Progenitor cell of endocrine pancreas (in vitro differentiated cells): Measurements from ENCODE around the gene MBNL2. TPM values are rescaled to one million over a fixed set of nuclear protein-coding genes. Genes with fewer than 3 reads are reported as not detected.

Experiments used
- DNase-seq: peaks from one replicate; pipeline ENCODE4 v3.0.0; 2021; ENCODE audit warnings: low spot score; ENCODE audit not compliant: unreplicated experiment
- H3K27ac Mint-ChIP-seq: 2 replicates; pipeline ENCODE4 v1.8.0; 2021; ENCODE audit warnings: mild to moderate bottlenecking, moderate library complexity, mixed read lengths
- H3K27me3 Mint-ChIP-seq: 2 replicates; pipeline ENCODE4 v1.8.0; 2021; ENCODE audit warnings: mixed read lengths
- H3K36me3 Mint-ChIP-seq: 2 replicates; pipeline ENCODE4 v1.8.0; 2022; ENCODE audit warnings: mixed read lengths; ENCODE audit not compliant: insufficient read depth
- H3K4me1 Mint-ChIP-seq: 2 replicates; pipeline ENCODE4 v1.8.0; 2021; ENCODE audit warnings: low read depth, mixed read lengths
- H3K4me3 Mint-ChIP-seq: 2 replicates; pipeline ENCODE4 v1.8.0; 2021; ENCODE audit warnings: low read depth, mild to moderate bottlenecking, moderate library complexity, mixed read lengths
- H3K9me3 Mint-ChIP-seq: 2 replicates; pipeline ENCODE4 v1.8.0; 2021; ENCODE audit warnings: low read depth, mixed read lengths
- CTCF ChIP-seq: fragments of 200-600 bp; sonication (generic); IDR thresholded peaks from one replicate; pipeline ENCODE4 v1.5.0; 2021; ENCODE audit warnings: antibody characterized with exemption, mild to moderate bottlenecking; ENCODE audit not compliant: unreplicated experiment
- total RNA-seq: library from RNA; stranded (reverse); gene quantifications from 2 replicates; pipeline ENCODE4 v1.2.1, GENCODE V29; 2021

Gene MBNL2
- total RNA-seq, 1 donor from 2014 or later: 51.3 TPM

GRCh38 chr13:97338571-97338970, 116.4 kb downstream of the MBNL2 start:
- H3K9me3 Mint-ChIP-seq: peaks cover 3% of the 10 kb centered on the region
- DNase-seq: no peak
- peaks cover 27% of the 10 kb centered on the region for H3K4me1 Mint-ChIP-seq
- no peaks in the 10 kb centered on the region for H3K27me3 Mint-ChIP-seq
- H3K27ac Mint-ChIP-seq: no peak overlapping the region
- H3K4me3 Mint-ChIP-seq: no peak overlapping the region
- no peak for TF ChIP-seq CTCF
- H3K36me3 Mint-ChIP-seq: peaks cover 13% of the 10 kb centered on the region

DNA sequence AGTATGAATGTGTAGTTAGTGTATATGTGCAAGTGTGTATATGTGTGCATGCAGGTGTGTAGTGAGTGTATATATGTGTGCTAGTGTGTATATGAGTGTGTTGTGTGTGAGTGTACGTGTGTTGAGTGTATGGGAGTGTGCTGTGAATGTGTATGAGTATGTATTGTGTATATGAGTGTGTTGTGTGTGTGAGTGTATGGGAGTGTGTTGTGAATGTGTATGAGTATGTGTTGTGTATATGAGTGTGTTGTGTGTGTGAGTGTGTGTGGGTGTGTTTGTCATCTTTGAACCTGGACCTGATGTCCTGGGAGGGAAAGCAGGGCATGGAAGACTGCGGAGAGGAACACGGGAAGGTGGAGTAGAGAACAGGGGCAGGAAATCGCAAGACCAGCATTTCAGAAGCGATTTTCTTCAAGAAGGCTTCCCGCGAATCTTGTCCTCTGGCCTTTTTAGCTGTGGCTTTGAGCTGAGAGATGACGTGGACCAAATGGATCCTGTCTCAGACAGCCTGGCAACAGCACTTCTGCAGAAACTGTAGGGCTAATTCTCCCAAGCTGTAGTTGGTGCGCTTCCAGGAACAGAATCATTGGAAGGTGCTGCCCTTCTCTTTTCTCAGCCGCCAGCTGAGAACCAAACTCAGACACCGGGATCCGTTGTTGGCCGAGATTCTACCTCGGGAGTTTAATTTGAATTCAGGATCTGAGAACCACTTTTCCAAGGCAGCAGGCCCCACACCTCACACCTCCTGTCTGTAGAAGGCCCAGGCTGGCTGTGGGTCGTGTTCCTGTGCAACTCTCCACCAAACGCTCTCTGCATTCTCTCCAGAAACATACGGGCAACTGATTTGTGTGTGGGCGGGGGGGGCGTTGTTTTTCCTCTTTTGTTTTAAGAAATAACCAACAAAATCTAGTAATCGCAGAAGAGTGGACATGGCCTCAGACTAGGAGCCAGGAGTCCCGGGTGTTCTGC, 117.2 kb downstream of the MBNL2 start:
- no peak for TF ChIP-seq CTCF
- DNase-seq: no peak
- Mint-ChIP-seq H3K27me3 (no peaks in the 10 kb centered on the region), H3K4me1 (peaks cover 30% of the 10 kb centered on the region), H3K4me3 (no peak overlapping the region), H3K36me3 (peaks cover 16% of the 10 kb centered on the region), H3K27ac (peak overlapping the region; percentile 26), H3K9me3 (peaks cover 3% of the 10 kb centered on the region)

DNA sequence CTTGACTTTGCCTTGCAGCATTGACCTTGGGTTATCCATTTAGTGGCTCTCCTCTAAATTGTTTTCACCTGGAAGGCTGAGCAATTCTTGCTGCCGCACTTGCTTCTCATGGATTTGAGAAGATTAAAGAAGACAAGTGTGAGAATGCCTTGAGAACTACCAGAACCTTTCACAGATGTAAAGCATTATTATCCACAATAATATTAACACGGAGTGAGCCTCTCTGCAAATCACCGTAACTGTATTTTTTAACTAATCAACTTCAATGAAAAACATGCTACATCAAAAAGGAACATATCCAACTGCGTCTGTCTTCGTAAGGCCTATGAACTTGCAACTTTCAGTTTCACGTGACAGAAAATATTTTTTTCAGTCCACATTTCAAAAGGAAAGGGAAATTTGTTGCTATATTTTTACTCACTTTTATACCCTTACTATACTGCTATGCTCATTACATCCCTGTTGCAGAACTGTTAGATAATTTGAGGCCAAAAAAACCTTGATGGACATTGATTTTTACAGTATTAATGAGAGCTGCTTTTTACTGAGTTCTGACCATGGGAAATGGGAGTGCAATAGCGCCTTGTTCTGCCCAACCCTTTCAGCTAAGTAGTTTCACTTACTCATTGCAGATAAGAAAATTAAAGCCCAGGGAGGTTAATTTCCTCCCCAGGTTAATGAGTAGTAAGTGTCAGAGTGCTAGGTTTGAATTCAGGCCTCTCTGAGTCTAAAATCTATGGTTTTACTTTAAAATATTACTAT, 118.0 kb downstream of the MBNL2 start:
- Mint-ChIP-seq H3K4me1 (peaks cover 31% of the 10 kb centered on the region), H3K27ac (peak overlapping the region; percentile 26), H3K4me3 (no peak overlapping the region), H3K36me3 (peaks cover 15% of the 10 kb centered on the region), H3K27me3 (no peaks in the 10 kb centered on the region), H3K9me3 (peaks cover 3% of the 10 kb centered on the region)
- TF ChIP-seq CTCF: no peak
- no peak for DNase-seq

DNA sequence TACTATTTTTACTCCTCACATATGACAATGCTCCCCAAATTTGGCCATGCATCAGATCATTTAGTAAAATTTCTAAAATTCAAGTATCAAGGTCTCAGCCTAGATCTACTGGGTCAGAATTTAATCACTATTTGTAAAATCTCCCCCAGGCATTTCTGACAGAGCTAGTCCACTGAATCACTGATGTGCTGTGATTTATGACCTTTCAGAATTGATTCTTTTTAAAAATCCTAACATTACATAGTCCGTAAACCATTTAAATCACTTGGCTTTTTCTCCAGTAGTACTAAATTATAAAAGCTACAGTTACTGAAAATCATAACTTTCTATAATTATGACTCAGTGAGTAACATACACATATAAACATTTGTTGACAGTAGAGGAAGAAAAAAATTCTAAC, 119.0 kb downstream of the MBNL2 start:
- H3K27ac Mint-ChIP-seq: peak overlapping the region; percentile 59
- peaks cover 4% of the 10 kb centered on the region for H3K9me3 Mint-ChIP-seq
- H3K36me3 Mint-ChIP-seq: peaks cover 16% of the 10 kb centered on the region
- no peak overlapping the region for H3K4me3 Mint-ChIP-seq
- H3K4me1 Mint-ChIP-seq: peaks cover 31% of the 10 kb centered on the region
- no peak for TF ChIP-seq CTCF
- H3K27me3 Mint-ChIP-seq: no peaks in the 10 kb centered on the region
- no peak for DNase-seq

GRCh38 chr13:97342136-97342535, 120.0 kb downstream of the MBNL2 start:
- no peak for DNase-seq
- H3K27me3 Mint-ChIP-seq: no peaks in the 10 kb centered on the region
- no peak overlapping the region for H3K4me3 Mint-ChIP-seq
- H3K27ac Mint-ChIP-seq: no peak overlapping the region
- H3K36me3 Mint-ChIP-seq: peaks cover 20% of the 10 kb centered on the region
- H3K4me1 Mint-ChIP-seq: peaks cover 32% of the 10 kb centered on the region
- H3K9me3 Mint-ChIP-seq: peaks cover 6% of the 10 kb centered on the region
- TF ChIP-seq CTCF: no peak
